AG04450 (cell line): ENCODE results near the gene IGSF9. TPM values are rescaled to one million over a fixed set of nuclear protein-coding genes. Genes with fewer than 3 reads are reported as not detected.

Source experiments
- CTCF ChIA-PET: fragments of 300-600, 350-600 bp; formaldehyde crosslinking; extraction: SDS; loops from one replicate; lab custom pipeline; 2022; ENCODE audit warnings: antibody characterized with exemption, inconsistent platforms; lab: Charles Lee
- POLR2A ChIA-PET: fragments of 350-600 bp; formaldehyde crosslinking; extraction: SDS; loops from one replicate; lab custom pipeline; 2021; ENCODE audit warnings: antibody characterized with exemption, inconsistent platforms; lab: Yijun Ruan, JAX
- DNase-seq: peaks from one replicate; pipeline ENCODE4 v3.0.0-alpha.2; 2011; ENCODE audit warnings: low read depth, low spot score
- H3K27ac ChIP-seq: one replicate; pipeline ENCODE4 v1.5.1; 2012; ENCODE audit warnings: low read depth, low read length, control low read depth
- H3K27me3 ChIP-seq: one replicate; pipeline ENCODE4 v1.6.0; 2012; ENCODE audit warnings: low read length; ENCODE audit not compliant: control insufficient read depth, insufficient read depth
- H3K4me3 ChIP-seq: 2 replicates; pipeline ENCODE4 v1.5.1; 2011; ENCODE audit warnings: mild to moderate bottlenecking, low read depth, low read length, control low read depth
- H3K9me3 ChIP-seq: 2 replicates; pipeline ENCODE4 v1.5.1; 2012; ENCODE audit warnings: low read length; ENCODE audit not compliant: control insufficient read depth, insufficient read depth
- polyA plus RNA-seq: library from polyadenylated mRNA; depleted of rRNA; stranded (reverse); fragments of >200 nt; gene quantifications from 2 replicates; pipeline ENCODE4 v1.2.3, GENCODE V29; 2011
- TF ChIP-seq, protein P1 (sequence below): IDR thresholded peaks from 2 replicates; pipeline ENCODE4 v1.5.1; 2011; ENCODE audit warnings: low read depth, low read length, control low read depth, inconsistent platforms

The IGSF9 gene
- polyA plus RNA-seq, 1 experiment = not detected

GRCh38 chr1:159970932-159971342 lies 25.5 kb upstream of the IGSF9 start:
- no peak overlapping the region for H3K4me3 ChIP-seq
- TF ChIP-seq, protein P1, sequence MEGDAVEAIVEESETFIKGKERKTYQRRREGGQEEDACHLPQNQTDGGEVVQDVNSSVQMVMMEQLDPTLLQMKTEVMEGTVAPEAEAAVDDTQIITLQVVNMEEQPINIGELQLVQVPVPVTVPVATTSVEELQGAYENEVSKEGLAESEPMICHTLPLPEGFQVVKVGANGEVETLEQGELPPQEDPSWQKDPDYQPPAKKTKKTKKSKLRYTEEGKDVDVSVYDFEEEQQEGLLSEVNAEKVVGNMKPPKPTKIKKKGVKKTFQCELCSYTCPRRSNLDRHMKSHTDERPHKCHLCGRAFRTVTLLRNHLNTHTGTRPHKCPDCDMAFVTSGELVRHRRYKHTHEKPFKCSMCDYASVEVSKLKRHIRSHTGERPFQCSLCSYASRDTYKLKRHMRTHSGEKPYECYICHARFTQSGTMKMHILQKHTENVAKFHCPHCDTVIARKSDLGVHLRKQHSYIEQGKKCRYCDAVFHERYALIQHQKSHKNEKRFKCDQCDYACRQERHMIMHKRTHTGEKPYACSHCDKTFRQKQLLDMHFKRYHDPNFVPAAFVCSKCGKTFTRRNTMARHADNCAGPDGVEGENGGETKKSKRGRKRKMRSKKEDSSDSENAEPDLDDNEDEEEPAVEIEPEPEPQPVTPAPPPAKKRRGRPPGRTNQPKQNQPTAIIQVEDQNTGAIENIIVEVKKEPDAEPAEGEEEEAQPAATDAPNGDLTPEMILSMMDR = no peak
- ChIA-PET POLR2A (no interaction called here), CTCF (interaction anchor here (0.7 to 3.4 kb wide), 4 partner anchors 25 to 76 kb away, joined by 3 to 28 read pairs (median 3); no protein-coding TSS in a partner anchor)
- DNase-seq = no peak
- H3K9me3 ChIP-seq = no peaks in the 10 kb centered on the region
- peaks cover 17% of the 10 kb centered on the region for H3K27me3 ChIP-seq
- no peak overlapping the region for H3K27ac ChIP-seq

DNA sequence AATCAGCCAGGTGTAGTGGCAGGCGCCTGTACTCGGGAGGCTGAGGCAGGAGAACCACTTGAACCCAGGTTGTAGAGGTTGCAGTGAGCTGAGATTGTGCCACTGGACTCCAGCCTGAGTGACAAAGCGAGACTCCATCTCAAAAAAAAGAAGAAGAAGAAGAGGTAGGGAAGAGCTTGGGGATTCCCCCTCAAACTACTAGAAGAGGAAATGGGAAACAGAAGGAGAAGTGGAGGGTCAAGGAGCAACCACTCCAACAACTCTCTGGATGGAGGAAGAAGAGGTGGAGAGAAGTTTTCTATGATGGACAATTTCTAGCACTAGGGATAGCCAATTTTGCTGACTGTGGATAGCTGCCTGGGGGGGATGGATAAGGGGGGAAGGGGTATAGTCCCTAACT lies 23.5 kb upstream of the IGSF9 start:
- no peak for DNase-seq
- TF ChIP-seq, protein P1 = no peak
- ChIA-PET CTCF (interaction anchor here (1.2 to 3.4 kb wide), 2 partner anchors 33 to 38 kb away, joined by 3 to 28 read pairs; no protein-coding TSS in a partner anchor), POLR2A (no interaction called here)
- Histone ChIP-seq H3K9me3 (no peaks in the 10 kb centered on the region), H3K27ac (no peak overlapping the region), H3K4me3 (no peak overlapping the region), H3K27me3 (peaks cover 10% of the 10 kb centered on the region)

DNA sequence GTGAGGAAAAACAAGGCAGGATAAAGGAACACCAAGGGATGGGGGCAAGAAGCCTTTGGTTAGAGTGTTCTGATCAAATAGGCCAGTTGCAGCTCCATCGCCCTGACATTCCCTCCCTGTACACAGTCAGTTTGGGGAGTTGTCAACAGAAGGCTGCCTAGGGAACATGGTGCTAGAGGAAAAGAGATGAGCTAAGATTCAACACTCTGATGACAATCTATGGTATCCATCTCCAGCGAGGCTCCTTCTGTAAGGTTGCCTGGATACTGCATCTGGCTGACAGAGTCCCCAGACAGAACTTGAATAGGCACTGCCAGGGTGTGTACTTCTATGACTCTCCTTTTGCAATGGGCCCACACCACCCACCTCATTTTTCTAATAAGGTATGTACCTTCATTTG lies 19.9 kb upstream of the IGSF9 start:
- H3K4me3 ChIP-seq = no peak overlapping the region
- no peak for DNase-seq
- H3K27ac ChIP-seq = no peak overlapping the region
- TF ChIP-seq, protein P1 = no peak
- peaks cover 15% of the 10 kb centered on the region for H3K27me3 ChIP-seq
- ChIA-PET CTCF (interaction anchor here (0.7 to 3.5 kb wide), 2 partner anchors 13 to 41 kb away, joined by 3 to 26 read pairs; no protein-coding TSS in a partner anchor), POLR2A (no interaction called here)
- H3K9me3 ChIP-seq = no peaks in the 10 kb centered on the region

- Histone ChIP-seq H3K4me3 (no peak overlapping the region), H3K9me3 (no peaks in the 10 kb centered on the region), H3K27me3 (peaks cover 15% of the 10 kb centered on the region), H3K27ac (no peak overlapping the region)
- POLR2A ChIA-PET = no interaction called here
- CTCF ChIA-PET = interaction anchor here (3.5 kb wide), 1 partner anchor 42 kb away, joined by 26 read pairs; no protein-coding TSS in a partner anchor
- TF ChIP-seq, protein P1 = no peak
- DNase-seq = no peak
Observed at GRCh38 chr1:159964144-159964543, 18.7 kb upstream of the IGSF9 start.

- no peak overlapping the region for H3K27ac ChIP-seq
- H3K4me3 ChIP-seq = no peak overlapping the region
- peaks cover 18% of the 10 kb centered on the region for H3K27me3 ChIP-seq
- no peak for DNase-seq
- POLR2A ChIA-PET = no interaction called here
- H3K9me3 ChIP-seq = no peaks in the 10 kb centered on the region; the same call in 1 of the 2 replicates
- TF ChIP-seq, protein P1 = no peak
- CTCF ChIA-PET = interaction anchor here (2.4 kb wide), 1 partner anchor 44 kb away, joined by 11 read pairs; no protein-coding TSS in a partner anchor
Observed at GRCh38 chr1:159962176-159962575, 16.8 kb upstream of the IGSF9 start.
